Psoas muscle (tissue), 8 donors: ENCODE measurements around the gene NOS1AP. TPM values are rescaled to one million over a fixed set of nuclear protein-coding genes. Genes with fewer than 3 reads are reported as not detected.

ENCODE experiments used
- ATAC-seq, 4 donors: fragments of 200-7000 bp; cut with Tn5 transposase; one replicate each; pipeline ENCODE4 v1.9.1; 2020; ENCODE audit warnings: moderate library complexity in 3 of 4, mild to moderate bottlenecking in 2 of 4
- DNase-seq, 2 donors: peaks; one replicate each; pipeline ENCODE4 v3.0.0-alpha.2; 2020
- H3K27ac ChIP-seq: fragments of 200-600 bp; one replicate; pipeline ENCODE4 v1.8.0; 2022
- H3K27me3 ChIP-seq, 3 donors: fragments of 200-600 bp in 1 of 3; one replicate each; pipeline versions ENCODE4 v1.6.1 to v1.8.0; 2013 to 2022; ENCODE audit warnings: low read length in 2 of 3, mild to moderate bottlenecking in 2 of 3, moderate library complexity in 1 of 3; ENCODE audit not compliant: insufficient read depth in 3 of 3
- H3K36me3 ChIP-seq, 2 donors: fragments of 200-600 bp in 1 of 2; one replicate each; pipeline versions ENCODE4 v1.6.1 to v1.8.0; 2013 to 2022; ENCODE audit warnings: low read depth in 1 of 2, mild to moderate bottlenecking in 1 of 2, moderate library complexity in 1 of 2; ENCODE audit not compliant: insufficient read depth in 1 of 2
- H3K4me1 ChIP-seq: fragments of 200-600 bp; one replicate; pipeline ENCODE4 v1.8.0; 2022
- H3K4me3 ChIP-seq: fragments of 200-600 bp; one replicate; pipeline ENCODE4 v1.8.0; 2022; ENCODE audit warnings: mild to moderate bottlenecking
- H3K9me3 ChIP-seq: fragments of 200-600 bp; one replicate; pipeline ENCODE4 v1.8.0; 2022
- CTCF ChIP-seq: fragments of 200-600 bp; IDR thresholded peaks from one replicate; pipeline ENCODE4 v1.8.0; 2022; ENCODE audit warnings: antibody characterized with exemption
- WGBS, 3 donors: extraction: QIAGEN DNeasy Blood & Tissue Kit; methylation state at CpG; one replicate each; pipeline versions ENCODE4 v1.1.6 to v1.1.7; 2013; 5-methylcytosine and 5-hydroxymethylcytosine counted together
- intact Hi-C, 2 donors: fragments of 100-400 bp; cut with DNase I; formaldehyde crosslinking; loops; one replicate each; pipeline versions ENCODE4 v1.11.0 to v1.14.2; 2022
- polyA plus RNA-seq, 3 donors: library from polyadenylated mRNA; stranded (reverse); fragments of 200-250 nt; gene quantifications; one replicate each; pipeline ENCODE4 v1.2.3, GENCODE V29; 2013
- total RNA-seq, 4 donors: library from RNA; stranded (reverse); fragmentation: NEBNext Ultra II Directional in 2 of 4; extraction: Animal tissue kit (Norgen Biotek cat#: 25700) in 2 of 4; gene quantifications; one replicate each; pipeline versions ENCODE4 v1.2.1 to v1.2.4, GENCODE V29; 2021 to 2023
- donor health status: healthy with polysubstance abuse.
- donor health status: DM: no; HTN: no; CAD: no; lungs with moderate emphysema.
- donor health status: Bipolar disorder and iron deficiency.
- donor health status: healthy.
- donor health status: DM: yes; HTN: yes; CAD: no.
- donor health status: DM: no; HTN: no; CAD: no.
- donor health status: DM: no; HTN: no; CAD: no.
- donor health status: DM: yes; HTN: yes; CAD: no.

NOS1AP gene
- total and polyA plus RNA-seq, 7 donors = 0.10 to 0.76 (median 0.18) TPM

GRCh38 chr1:162136760-162137159 is 67.3 kb downstream of the NOS1AP start:
- no peak overlapping the region for H3K27ac ChIP-seq
- H3K4me1 ChIP-seq = peaks cover 7% of the 10 kb centered on the region
- H3K9me3 ChIP-seq = no peaks in the 10 kb centered on the region
- DNase-seq (no peak), ATAC-seq (no peak)
- no peaks in the 10 kb centered on the region for H3K36me3 ChIP-seq
- H3K4me3 ChIP-seq = no peak overlapping the region
- no peaks in the 10 kb centered on the region for H3K27me3 ChIP-seq
- intact Hi-C loops = no loop called here
- 73 to 81% (median 75%) methylated on average over 4 of the region's 4 CpGs for WGBS, 3 donors
- TF ChIP-seq CTCF = no peak

- Histone ChIP-seq H3K4me3 (no peak overlapping the region), H3K27ac (no peak overlapping the region), H3K4me1 (peaks cover 7% of the 10 kb centered on the region), H3K27me3 (no peaks in the 10 kb centered on the region), H3K9me3 (no peaks in the 10 kb centered on the region), H3K36me3 (no peaks in the 10 kb centered on the region)
- intact Hi-C loops = no loop called here
- WGBS, 3 donors = 64 to 69% (median 69%) methylated on average over 8 of the region's 8 CpGs
- TF ChIP-seq CTCF = no peak
- DNase-seq = no peak
- ATAC-seq = no peak
Observed at GRCh38 chr1:162137179-162137960, 67.9 kb downstream of the NOS1AP start.

- DNase-seq (no peak), ATAC-seq (no peak)
- Histone ChIP-seq H3K4me3 (no peak overlapping the region), H3K9me3 (no peaks in the 10 kb centered on the region), H3K27me3 (no peaks in the 10 kb centered on the region), H3K36me3 (no peaks in the 10 kb centered on the region), H3K4me1 (peaks cover 7% of the 10 kb centered on the region), H3K27ac (no peak overlapping the region)
- no peak for TF ChIP-seq CTCF
- intact Hi-C loops = no loop called here
- 86 to 94% (median 90%) methylated on average over 2 of the region's 2 CpGs for WGBS, 3 donors
Observed at GRCh38 chr1:162138112-162138511, 68.6 kb downstream of the NOS1AP start.

- Histone ChIP-seq H3K4me1 (peaks cover 5% of the 10 kb centered on the region), H3K27me3 (no peaks in the 10 kb centered on the region), H3K9me3 (no peaks in the 10 kb centered on the region), H3K36me3 (no peaks in the 10 kb centered on the region), H3K4me3 (no peak overlapping the region), H3K27ac (no peak overlapping the region)
- intact Hi-C loops = no loop called here
- ATAC-seq = no peak
- no peak for DNase-seq
- TF ChIP-seq CTCF = no peak
- 11 to 18% (median 17%) methylated on average over 4 of the region's 4 CpGs for WGBS, 3 donors
Observed at GRCh38 chr1:162138599-162139181, 69.2 kb downstream of the NOS1AP start.
